GM20431 (cell line): ENCODE measurements around the gene HCK.

Experiments used
- in situ Hi-C: fragments of 300-500 bp; cut with MseI, MboI; formaldehyde crosslinking; loops from one replicate; pipeline ENCODE4 v1.15.0; 2020; ENCODE audit warnings: low sequenced_read_pairs; ENCODE audit not compliant: unreplicated experiment

The HCK gene

GRCh38 chr20:32056708-32057483 is 4.9 kb downstream of the HCK start:
- in situ Hi-C loops: no loop called here

- in situ Hi-C loops: no loop called here
Measured at GRCh38 chr20:32057656-32058184, 5.7 kb downstream of the HCK start.

DNA sequence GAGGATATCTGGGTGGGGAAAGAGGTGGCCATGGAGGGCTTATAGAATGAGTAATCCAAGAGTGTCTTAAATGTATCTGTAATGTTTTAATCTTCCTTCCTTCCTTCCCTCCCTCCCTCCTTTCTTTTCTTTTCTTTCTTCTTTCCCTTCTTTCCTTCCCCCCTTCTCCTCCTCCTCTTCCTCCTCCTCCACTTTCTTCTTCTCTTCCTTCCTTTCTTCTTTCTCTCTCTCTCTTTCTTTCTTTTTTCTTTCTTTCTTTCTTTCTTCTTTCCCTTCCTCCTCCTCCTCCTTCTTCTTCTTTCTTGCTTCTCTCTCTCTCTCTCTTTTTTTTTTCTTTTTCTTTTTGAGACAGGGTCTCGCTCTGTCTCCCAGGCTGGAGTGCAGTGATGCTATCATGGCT is 7.1 kb downstream of the HCK start:
- in situ Hi-C loops: no loop called here

DNA sequence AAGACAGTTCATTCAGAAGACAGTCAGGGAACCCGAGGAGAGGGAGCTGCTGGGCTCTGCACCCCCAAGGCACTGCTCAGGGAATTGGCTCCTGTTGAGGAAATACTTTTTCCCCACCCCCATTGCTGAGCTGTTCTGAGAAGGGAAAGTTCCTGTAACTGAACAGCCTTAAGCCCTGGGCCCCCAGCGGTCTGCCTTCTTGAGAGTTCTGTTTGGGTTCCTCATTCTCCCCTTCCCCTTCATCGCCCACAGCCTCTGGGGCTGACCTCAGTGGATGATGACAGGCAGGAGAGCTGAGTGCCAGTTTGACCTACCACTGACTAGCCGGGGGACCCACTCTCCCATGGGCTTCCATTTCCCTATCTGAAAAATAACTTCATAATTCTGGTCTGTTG is 10.7 kb downstream of the HCK start:
- in situ Hi-C loops: no loop called here

DNA sequence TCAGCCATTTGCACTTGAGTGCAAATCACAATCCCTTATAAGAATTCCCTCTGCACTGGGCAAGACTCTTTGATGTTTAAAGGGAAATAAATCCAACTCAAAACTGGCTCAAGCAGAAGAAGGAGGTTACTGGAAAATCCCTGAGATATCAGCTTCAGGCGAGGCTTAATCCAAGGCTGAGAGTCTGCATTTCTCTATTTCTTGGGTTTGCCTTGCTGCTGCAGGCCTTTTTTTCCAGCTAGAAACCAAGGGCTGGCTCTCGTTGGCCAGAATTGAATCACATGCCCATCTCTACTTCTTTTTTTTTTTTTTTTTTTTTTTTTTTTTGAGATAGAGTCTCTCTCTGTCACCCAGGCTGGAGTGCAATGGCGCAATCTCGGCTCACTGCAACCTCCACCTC is 11.7 kb downstream of the HCK start:
- in situ Hi-C loops: no loop called here

- in situ Hi-C loops: no loop called here
Measured at GRCh38 chr20:32064667-32065066, 12.6 kb downstream of the HCK start.

GRCh38 chr20:32067234-32067821 is 15.3 kb downstream of the HCK start:
- in situ Hi-C loops: no loop called here

GRCh38 chr20:32068174-32068573 is 16.1 kb downstream of the HCK start:
- in situ Hi-C loops: no loop called here

- in situ Hi-C loops: no loop called here
Measured at GRCh38 chr20:32069711-32070110, 17.7 kb downstream of the HCK start.

DNA sequence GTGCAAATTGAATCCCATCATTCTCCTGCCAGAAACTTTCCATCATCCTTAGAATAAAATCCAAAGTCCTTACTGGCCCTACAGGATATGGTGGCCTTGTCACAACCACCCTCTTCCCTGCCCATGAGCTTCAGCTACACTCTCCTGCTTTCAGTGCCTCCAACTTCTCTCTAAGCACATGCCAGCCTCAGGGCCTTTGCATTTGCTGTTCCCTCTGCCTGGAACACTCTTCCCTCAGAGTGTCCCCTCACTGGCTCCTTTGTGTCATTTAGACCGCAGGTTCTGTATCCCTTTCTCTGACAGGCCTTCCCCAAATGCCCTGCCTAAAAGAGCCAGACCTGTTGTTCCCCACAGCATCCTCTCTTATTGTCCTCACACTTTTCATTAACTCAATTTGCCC is 18.2 kb downstream of the HCK start:
- in situ Hi-C loops: no loop called here

GRCh38 chr20:32070690-32071213 is 18.7 kb downstream of the HCK start:
- in situ Hi-C loops: no loop called here

- in situ Hi-C loops: no loop called here
Measured at GRCh38 chr20:32071395-32072167, 19.5 kb downstream of the HCK start.

- in situ Hi-C loops: no loop called here
Measured at GRCh38 chr20:32072168-32072750, 20.2 kb downstream of the HCK start.

DNA sequence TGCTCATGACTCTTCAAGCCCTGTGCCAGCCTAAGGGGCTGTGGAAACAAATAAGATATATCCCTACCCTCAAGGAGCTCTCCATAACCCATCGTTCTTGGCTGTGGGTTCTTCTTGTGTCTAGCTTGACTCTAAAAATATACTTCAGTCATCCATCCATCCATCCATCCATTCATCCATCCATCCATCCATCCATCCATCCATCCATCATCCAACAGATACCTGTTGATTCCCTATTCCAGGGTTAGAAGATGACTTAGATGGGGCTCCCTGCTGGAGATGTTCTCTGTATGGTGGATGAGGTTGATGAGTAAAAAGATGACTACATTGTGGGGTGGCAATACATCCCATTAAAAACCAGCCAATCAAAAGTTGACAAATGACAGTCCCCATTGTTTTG is 23.5 kb downstream of the HCK start:
- in situ Hi-C loops: no loop called here

- in situ Hi-C loops: no loop called here
Measured at GRCh38 chr20:32077190-32077589, 25.1 kb downstream of the HCK start.

GRCh38 chr20:32078322-32078721 is 26.3 kb downstream of the HCK start:
- in situ Hi-C loops: no loop called here

DNA sequence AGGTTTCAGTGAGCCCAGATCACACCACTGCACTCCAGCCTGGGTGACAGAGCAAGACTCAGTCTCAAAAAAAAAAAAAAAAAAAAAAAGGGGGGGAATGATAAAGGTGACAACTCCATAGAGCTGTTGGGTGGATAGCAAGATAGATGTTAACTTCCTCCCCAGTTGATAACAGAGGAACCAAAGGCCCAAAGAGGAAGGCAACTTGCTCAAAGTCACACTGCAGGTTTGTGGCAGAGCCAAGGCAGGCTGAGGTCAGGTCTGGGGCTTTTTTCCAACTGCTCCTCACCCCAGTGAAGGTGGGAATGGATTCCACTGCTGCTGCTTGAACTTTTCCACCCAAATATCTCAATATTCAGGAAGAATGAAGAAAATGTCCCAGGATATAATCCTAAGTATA is 26.7 kb downstream of the HCK start:
- in situ Hi-C loops: no loop called here

GRCh38 chr20:32079655-32080109 is 27.6 kb downstream of the HCK start:
- in situ Hi-C loops: no loop called here

DNA sequence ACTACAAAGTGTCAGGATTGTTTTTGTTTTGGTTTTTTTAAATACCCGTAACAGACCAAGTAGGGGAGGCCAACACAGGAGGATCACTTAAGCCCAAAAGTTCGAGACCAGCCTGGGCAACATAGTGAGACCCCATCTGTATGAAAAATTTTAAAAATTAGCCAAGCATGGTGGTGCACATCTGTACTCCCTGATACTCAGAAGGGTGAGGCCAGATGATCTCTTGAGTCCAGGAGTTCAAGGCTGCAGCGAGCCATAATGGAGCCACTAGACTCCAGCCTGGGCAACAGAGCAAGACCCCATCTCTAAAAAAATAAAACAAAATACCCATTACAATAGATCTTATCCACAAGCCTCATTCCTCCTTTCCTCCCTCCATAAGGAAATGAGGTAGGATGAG is 28.7 kb downstream of the HCK start:
- in situ Hi-C loops: no loop called here

GRCh38 chr20:32083469-32083868 is 31.4 kb downstream of the HCK start:
- in situ Hi-C loops: no loop called here
